K562 (cell line): ENCODE measurements around the gene CNNM4. TPM values are rescaled to one million over a fixed set of nuclear protein-coding genes. Genes with fewer than 3 reads are reported as not detected.

Source experiments
- CCNT2 ChIP-seq: IDR thresholded peaks from 2 replicates; pipeline ENCODE4 v1.6.1; 2011; ENCODE audit warnings: borderline replicate concordance, low read depth, mild to moderate bottlenecking, moderate library complexity, mixed read lengths, low read length; ENCODE audit not compliant: insufficient read length; ENCODE audit errors: extremely low read depth
- DLX4 ChIP-seq: fragments of 250-450 bp; sonication (Bioruptor Pico); IDR thresholded peaks from 2 replicates; pipeline ENCODE4 v1.6.1; 2021; ENCODE audit warnings: mild to moderate bottlenecking
- E2F3 ChIP-seq: fragments of 250-450 bp; sonication (Bioruptor Pico); IDR thresholded peaks from 2 replicates; pipeline ENCODE4 v1.4.0; 2020; ENCODE audit warnings: mild to moderate bottlenecking
- GTF2F1 ChIP-seq: IDR thresholded peaks from 2 replicates; pipeline ENCODE4 v1.6.1; 2011; ENCODE audit warnings: low read depth, low read length, improper control_type of control experiment
- KLF10 ChIP-seq: fragments of 250-450 bp; sonication (Bioruptor Pico); IDR thresholded peaks from 2 replicates; pipeline ENCODE4 v1.6.1; 2021; ENCODE audit warnings: matching md5 sums
- KLF6 ChIP-seq: fragments of 250-450 bp; sonication (Bioruptor Pico); IDR thresholded peaks from 2 replicates; pipeline ENCODE4 v1.4.0; 2020; ENCODE audit warnings: mild to moderate bottlenecking, moderate library complexity, borderline replicate concordance
- MTA3 ChIP-seq: fragments of 450-650 bp; formaldehyde crosslinking; IDR thresholded peaks from 2 replicates; pipeline ENCODE4 v1.6.1; 2017; ENCODE audit warnings: mild to moderate bottlenecking, borderline replicate concordance
- NCOA4 ChIP-seq: fragments of 450-650 bp; IDR thresholded peaks from 2 replicates; pipeline ENCODE4 v1.6.1; 2018; ENCODE audit warnings: mild to moderate bottlenecking; ENCODE audit not compliant: partially characterized antibody
- NR2F6 ChIP-seq: fragments of 450-650 bp; formaldehyde crosslinking; IDR thresholded peaks from 2 replicates; pipeline ENCODE4 v1.4.0; 2020; ENCODE audit warnings: mild to moderate bottlenecking
- SAFB ChIP-seq: fragments of 200-400 bp; formaldehyde crosslinking; IDR thresholded peaks from 2 replicates; pipeline ENCODE4 v1.6.1; 2017; ENCODE audit warnings: low read depth, low read length, borderline replicate concordance
- SETDB1 ChIP-seq: IDR thresholded peaks from one replicate; pipeline ENCODE4 v1.6.1; 2012; ENCODE audit warnings: low read length, control low read depth, inconsistent platforms
- SREBF2 ChIP-seq: sonication (generic); formaldehyde crosslinking; IDR thresholded peaks from 2 replicates; pipeline ENCODE4 v1.4.0; 2020; ENCODE audit warnings: mild to moderate bottlenecking, missing genetic modification reagents
- TGIF2 ChIP-seq: sonication (generic); formaldehyde crosslinking; IDR thresholded peaks from 2 replicates; pipeline ENCODE4 v1.8.1; 2022; ENCODE audit warnings: mild to moderate bottlenecking, missing genetic modification reagents, moderate library complexity
- ZFPM2 ChIP-seq: fragments of 250-450 bp; sonication (Bioruptor Pico); IDR thresholded peaks from 2 replicates; pipeline ENCODE4 v1.5.1; 2022; ENCODE audit warnings: mild to moderate bottlenecking
- ZNF24 ChIP-seq: fragments of 450-650 bp; IDR thresholded peaks from 2 replicates; pipeline ENCODE4 v1.6.1; 2016
- ZSCAN32 ChIP-seq: fragments of 450-650 bp; formaldehyde crosslinking; IDR thresholded peaks from 2 replicates; pipeline ENCODE4 v1.4.0; 2020; ENCODE audit warnings: mild to moderate bottlenecking, moderate library complexity
- polyA plus RNA-seq, 8 experiments: library from polyadenylated mRNA; depleted of rRNA in 4 of 8; stranded (reverse) in 5 of 8; unstranded in 3 of 8; fragments of >200 nt; fragmentation: Nextera tagmentation in 2 of 8; fragmentation: Illumina TruSeq in 1 of 8; extraction: Ambion mirVana in 2 of 8; extraction: Trizol in 1 of 8; gene quantifications; 2 replicates each; pipeline versions ENCODE4 v1.2.1 to v1.2.3, GENCODE V29; 2011 to 2014; ENCODE audit warnings: inconsistent platforms in 1 of 8, missing spikeins in 1 of 8
- total RNA-seq, 7 experiments: library from RNA; depleted of rRNA in 6 of 7; stranded (reverse); fragments of >200 nt in 6 of 7; fragmentation: Illumina TruSeq in 2 of 7; extraction: Trizol in 2 of 7; gene quantifications; 2 replicates each; pipeline versions ENCODE4 v1.2.1 to v1.2.3, GENCODE V29; 2011 to 2021; ENCODE audit warnings: low replicate concordance in 1 of 7
- TF ChIP-seq, protein P1 (sequence below), 2 experiments: IDR thresholded peaks in 1 of 2; conservative IDR thresholded peaks in 1 of 2; 2 replicates each; pipeline ENCODE4 v1.6.1; 2016; ENCODE audit warnings: low read depth in 2 of 2, mild to moderate bottlenecking in 1 of 2, missing compliant biosample characterization in 1 of 2, missing genetic modification characterization in 1 of 2, moderate library complexity in 1 of 2
- TF ChIP-seq, protein P2 (sequence below): fragments of 450-650 bp; IDR thresholded peaks from 2 replicates; pipeline ENCODE4 v1.6.1; 2016; ENCODE audit warnings: antibody characterized with exemption
- TF ChIP-seq, protein P3 (sequence below): sonication (generic); formaldehyde crosslinking; IDR thresholded peaks from 2 replicates; pipeline ENCODE4 v1.9.0; 2022; ENCODE audit warnings: mild to moderate bottlenecking, missing genetic modification reagents
- TF ChIP-seq, protein P4 (sequence below): sonication (generic); formaldehyde crosslinking; IDR thresholded peaks from 2 replicates; pipeline ENCODE4 v1.8.1; 2023; ENCODE audit warnings: mild to moderate bottlenecking, missing genetic modification reagents

CNNM4 gene
- total and polyA plus RNA-seq, 9 of the 15 experiments (the other 6 are each of a cell fraction or from before 2014, with no cell fraction given): 0.96 to 6.3 (median 2.8) TPM

- TF ChIP-seq, protein P1, sequence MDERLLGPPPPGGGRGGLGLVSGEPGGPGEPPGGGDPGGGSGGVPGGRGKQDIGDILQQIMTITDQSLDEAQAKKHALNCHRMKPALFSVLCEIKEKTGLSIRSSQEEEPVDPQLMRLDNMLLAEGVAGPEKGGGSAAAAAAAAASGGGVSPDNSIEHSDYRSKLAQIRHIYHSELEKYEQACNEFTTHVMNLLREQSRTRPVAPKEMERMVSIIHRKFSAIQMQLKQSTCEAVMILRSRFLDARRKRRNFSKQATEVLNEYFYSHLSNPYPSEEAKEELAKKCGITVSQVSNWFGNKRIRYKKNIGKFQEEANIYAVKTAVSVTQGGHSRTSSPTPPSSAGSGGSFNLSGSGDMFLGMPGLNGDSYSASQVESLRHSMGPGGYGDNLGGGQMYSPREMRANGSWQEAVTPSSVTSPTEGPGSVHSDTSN (CRISPR knock-in tag; IDR thresholded peaks at IDR 0.05; ENCODE audit: low read depth): no peak
- TF ChIP-seq, protein P1 (tag; conservative IDR thresholded peaks at IDR 0.05; ENCODE audit: low read depth): no peak
- TF ChIP-seq ZNF24: peak; percentile 40; the same call in 1 of the 2 replicates
- no peak for TF ChIP-seq KLF10
- TF ChIP-seq ZFPM2 (CRISPR knock-in tag): no peak
- TF ChIP-seq DLX4 (CRISPR knock-in tag): no peak
- no peak for TF ChIP-seq SAFB
- TF ChIP-seq SREBF2 (CRISPR knock-in tag): no peak
- no peak for TF ChIP-seq GTF2F1
- no peak for TF ChIP-seq ZSCAN32 (CRISPR knock-in tag)
- TF ChIP-seq KLF6 (CRISPR knock-in tag): no peak
- TF ChIP-seq NCOA4: no peak
- no peak for TF ChIP-seq NR2F6
- TF ChIP-seq, protein P2, sequence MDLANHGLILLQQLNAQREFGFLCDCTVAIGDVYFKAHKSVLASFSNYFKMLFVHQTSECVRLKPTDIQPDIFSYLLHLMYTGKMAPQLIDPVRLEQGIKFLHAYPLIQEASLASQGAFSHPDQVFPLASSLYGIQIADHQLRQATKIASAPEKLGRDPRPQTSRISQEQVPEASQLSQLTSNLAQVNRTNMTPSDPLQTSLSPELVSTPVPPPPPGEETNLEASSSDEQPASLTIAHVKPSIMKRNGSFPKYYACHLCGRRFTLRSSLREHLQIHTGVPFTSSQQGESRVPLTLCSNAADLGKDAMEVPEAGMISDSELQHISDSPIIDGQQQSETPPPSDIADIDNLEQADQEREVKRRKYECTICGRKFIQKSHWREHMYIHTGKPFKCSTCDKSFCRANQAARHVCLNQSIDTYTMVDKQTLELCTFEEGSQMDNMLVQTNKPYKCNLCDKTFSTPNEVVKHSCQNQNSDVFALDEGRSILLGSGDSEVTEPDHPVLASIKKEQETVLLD: no peak
- no peak for TF ChIP-seq E2F3 (CRISPR knock-in tag)
- TF ChIP-seq, protein P3, sequence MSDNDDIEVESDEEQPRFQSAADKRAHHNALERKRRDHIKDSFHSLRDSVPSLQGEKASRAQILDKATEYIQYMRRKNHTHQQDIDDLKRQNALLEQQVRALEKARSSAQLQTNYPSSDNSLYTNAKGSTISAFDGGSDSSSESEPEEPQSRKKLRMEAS (CRISPR knock-in tag): peak; percentile 52
- 0 out of 2 replicates have a peak, but pooled peaks have one; percentile 42 for TF ChIP-seq MTA3
- no peak for TF ChIP-seq CCNT2
- no peak for TF ChIP-seq TGIF2 (CRISPR knock-in tag)
- TF ChIP-seq SETDB1: no peak
- TF ChIP-seq, protein P4, sequence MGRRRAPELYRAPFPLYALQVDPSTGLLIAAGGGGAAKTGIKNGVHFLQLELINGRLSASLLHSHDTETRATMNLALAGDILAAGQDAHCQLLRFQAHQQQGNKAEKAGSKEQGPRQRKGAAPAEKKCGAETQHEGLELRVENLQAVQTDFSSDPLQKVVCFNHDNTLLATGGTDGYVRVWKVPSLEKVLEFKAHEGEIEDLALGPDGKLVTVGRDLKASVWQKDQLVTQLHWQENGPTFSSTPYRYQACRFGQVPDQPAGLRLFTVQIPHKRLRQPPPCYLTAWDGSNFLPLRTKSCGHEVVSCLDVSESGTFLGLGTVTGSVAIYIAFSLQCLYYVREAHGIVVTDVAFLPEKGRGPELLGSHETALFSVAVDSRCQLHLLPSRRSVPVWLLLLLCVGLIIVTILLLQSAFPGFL: no peak
These were observed 58.6 kb downstream of the CNNM4 start (continued) for GRCh38 chr2:96819128-96819875.
